ENCODE data around the gene IGSF21.

Gene IGSF21

DNA sequence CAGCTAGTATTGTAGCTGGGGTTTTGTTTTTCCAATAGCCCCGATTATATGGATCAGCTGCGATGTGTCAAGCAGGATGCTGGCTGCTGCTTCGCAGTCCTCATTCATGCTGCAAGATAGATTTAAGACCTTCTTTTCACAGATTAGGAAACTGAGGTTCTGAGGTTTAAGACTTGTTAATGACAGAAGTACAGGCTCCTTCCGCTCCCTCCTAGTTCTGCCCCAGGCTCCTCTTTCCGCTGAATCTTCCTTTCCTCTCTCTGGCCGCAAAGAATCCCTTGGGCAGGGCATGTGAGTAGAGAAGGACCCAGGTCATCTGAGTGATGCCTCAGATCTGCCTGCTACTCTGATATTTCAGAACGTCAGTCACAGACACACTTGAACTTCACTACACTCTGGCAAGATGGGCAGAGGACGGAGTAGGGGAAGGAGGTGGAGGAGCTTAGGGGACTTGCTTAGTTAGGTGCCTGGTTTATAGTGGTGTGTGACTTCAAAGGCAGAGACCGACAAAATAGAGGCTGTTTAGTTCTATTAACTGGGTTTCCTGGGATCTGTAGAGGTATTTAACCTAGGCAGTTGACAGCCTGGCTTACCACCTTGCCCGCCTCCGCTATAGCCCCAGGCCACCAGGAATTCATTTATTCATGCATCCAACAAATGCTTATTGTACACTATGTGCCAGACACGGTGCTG, 4.2 kb downstream of the IGSF21 start:
- Histone ChIP-seq H3K36me3 (ENCODE audit: insufficient read depth, insufficient read length, low read length) (no peaks in the 10 kb centered on the region), H3K4me1 (ENCODE audit: insufficient read depth, insufficient read length) (peaks cover 16% of the 10 kb centered on the region), H3K27me3 (ENCODE audit: insufficient read depth, insufficient read length) (peaks cover 79% of the 10 kb centered on the region), H3K4me3 (ENCODE audit: insufficient read length, low read depth) (no peak overlapping the region), H3K9me3 (ENCODE audit: insufficient read depth, low read length) (no peaks in the 10 kb centered on the region), H3K9ac (ENCODE audit: insufficient read length, low read depth) (no peak overlapping the region)
- no peak for TF ChIP-seq ZNF274 (IDR thresholded peaks at IDR 0.05; ENCODE audit: low read depth, low read length)
- no peak for TF ChIP-seq YY1 (IDR thresholded peaks at IDR 0.05; ENCODE audit: insufficient read depth, insufficient read length)
- no peak for TF ChIP-seq SUZ12 (IDR thresholded peaks at IDR 0.05; ENCODE audit: extremely low read depth, insufficient read depth, insufficient read length)
- DNase-seq (ENCODE audit: low read depth, low spot score), result no peak

DNA sequence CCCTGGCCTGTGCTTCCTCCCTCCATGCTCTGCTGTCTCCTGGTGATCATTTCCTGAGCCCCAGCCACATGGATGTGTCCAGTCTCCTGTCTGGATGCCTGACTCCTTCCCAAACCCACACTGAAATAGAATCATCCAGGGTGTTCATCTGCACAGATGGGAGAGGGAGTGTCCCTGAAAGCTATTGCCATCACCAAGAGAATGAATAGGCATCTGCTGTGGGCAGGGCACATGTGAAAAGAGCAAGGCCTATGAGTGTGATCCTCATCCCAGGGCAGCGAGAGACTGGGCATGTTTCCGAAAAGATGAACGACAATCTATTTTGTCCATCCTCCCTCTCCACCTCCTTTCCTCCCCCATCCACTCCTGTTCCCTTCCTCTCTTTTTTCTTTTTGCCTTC, 5.0 kb downstream of the IGSF21 start:
- DNase-seq (ENCODE audit: low read depth, low spot score), result no peak
- Histone ChIP-seq H3K4me1 (ENCODE audit: insufficient read depth, insufficient read length) (peaks cover 11% of the 10 kb centered on the region), H3K27me3 (ENCODE audit: insufficient read depth, insufficient read length) (peaks cover 74% of the 10 kb centered on the region), H3K4me3 (ENCODE audit: insufficient read length, low read depth) (no peak overlapping the region), H3K9me3 (ENCODE audit: insufficient read depth, low read length) (no peaks in the 10 kb centered on the region), H3K9ac (ENCODE audit: insufficient read length, low read depth) (no peak overlapping the region), H3K36me3 (ENCODE audit: insufficient read depth, insufficient read length, low read length) (no peaks in the 10 kb centered on the region)
- TF ChIP-seq ZNF274 (IDR thresholded peaks at IDR 0.05; ENCODE audit: low read depth, low read length), result no peak
- no peak for TF ChIP-seq YY1 (IDR thresholded peaks at IDR 0.05; ENCODE audit: insufficient read depth, insufficient read length)
- no peak for TF ChIP-seq SUZ12 (IDR thresholded peaks at IDR 0.05; ENCODE audit: extremely low read depth, insufficient read depth, insufficient read length)

DNA sequence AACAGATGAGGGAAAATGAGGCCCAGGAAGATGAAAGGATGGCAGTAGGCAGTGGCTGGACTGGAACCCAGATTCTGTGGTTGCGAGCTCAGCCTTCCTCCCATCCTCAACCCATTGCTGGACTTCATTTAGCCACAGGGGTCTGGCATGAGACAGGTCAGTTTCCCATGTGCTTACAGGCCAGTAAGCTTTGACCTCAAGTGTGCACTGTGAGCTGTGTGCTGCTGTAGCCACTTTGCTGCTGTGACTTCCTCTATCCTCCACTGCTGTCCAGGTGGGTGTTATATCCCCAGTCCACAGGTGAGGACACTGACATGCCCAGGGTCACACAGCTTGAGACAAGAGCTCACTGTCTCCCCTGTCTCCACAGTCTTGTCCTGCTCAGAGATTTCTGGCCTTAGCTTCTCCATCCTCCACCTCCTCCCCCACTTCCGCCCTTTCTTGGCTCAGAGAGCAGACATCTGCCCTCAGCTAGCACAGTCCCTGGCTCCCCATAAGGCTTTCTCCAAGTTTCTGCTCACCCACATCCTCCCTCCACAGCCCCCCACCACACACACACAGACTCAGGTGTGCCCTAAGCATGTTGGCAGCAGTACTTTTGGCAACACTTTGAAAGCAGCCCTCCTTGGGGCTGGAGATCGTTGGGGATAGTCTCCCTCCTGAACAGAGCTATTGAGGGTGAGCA, 7.3 kb downstream of the IGSF21 start:
- H3K9me3 ChIP-seq (ENCODE audit: insufficient read depth, low read length), result no peaks in the 10 kb centered on the region
- TF ChIP-seq ZNF274 (IDR thresholded peaks at IDR 0.05; ENCODE audit: low read depth, low read length), result no peak
- TF ChIP-seq YY1 (IDR thresholded peaks at IDR 0.05; ENCODE audit: insufficient read depth, insufficient read length), result no peak
- TF ChIP-seq SUZ12 (IDR thresholded peaks at IDR 0.05; ENCODE audit: extremely low read depth, insufficient read depth, insufficient read length), result no peak
- no peak for DNase-seq (ENCODE audit: low read depth, low spot score)
- H3K4me1 ChIP-seq (ENCODE audit: insufficient read depth, insufficient read length), result peaks cover 3% of the 10 kb centered on the region
- no peaks in the 10 kb centered on the region for H3K36me3 ChIP-seq (ENCODE audit: insufficient read depth, insufficient read length, low read length)
- no peak overlapping the region for H3K4me3 ChIP-seq (ENCODE audit: insufficient read length, low read depth)
- H3K27me3 ChIP-seq (ENCODE audit: insufficient read depth, insufficient read length), result peaks cover 58% of the 10 kb centered on the region
- H3K9ac ChIP-seq (ENCODE audit: insufficient read length, low read depth), result no peak overlapping the region

DNA sequence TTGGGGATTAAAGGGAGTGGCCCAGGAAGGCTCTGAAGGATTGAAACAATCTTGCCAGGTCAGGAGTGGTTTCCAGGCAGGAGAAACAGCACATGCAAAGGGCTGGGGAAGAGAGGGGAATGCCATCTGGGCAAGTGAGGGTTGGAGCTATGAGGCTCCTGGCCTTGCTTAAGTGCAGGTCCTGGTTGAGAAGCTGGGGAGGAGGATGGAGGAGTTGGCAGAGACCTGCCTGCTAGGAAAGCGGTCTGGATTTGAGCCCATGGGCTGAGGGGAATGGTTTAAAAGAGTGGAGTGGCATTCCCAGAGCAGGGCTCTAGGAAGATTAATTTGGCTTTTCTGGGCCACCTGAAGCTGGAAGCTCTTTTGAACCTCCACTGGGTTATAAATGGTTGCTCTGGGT, 9.2 kb downstream of the IGSF21 start:
- no peaks in the 10 kb centered on the region for H3K9me3 ChIP-seq (ENCODE audit: insufficient read depth, low read length)

DNA sequence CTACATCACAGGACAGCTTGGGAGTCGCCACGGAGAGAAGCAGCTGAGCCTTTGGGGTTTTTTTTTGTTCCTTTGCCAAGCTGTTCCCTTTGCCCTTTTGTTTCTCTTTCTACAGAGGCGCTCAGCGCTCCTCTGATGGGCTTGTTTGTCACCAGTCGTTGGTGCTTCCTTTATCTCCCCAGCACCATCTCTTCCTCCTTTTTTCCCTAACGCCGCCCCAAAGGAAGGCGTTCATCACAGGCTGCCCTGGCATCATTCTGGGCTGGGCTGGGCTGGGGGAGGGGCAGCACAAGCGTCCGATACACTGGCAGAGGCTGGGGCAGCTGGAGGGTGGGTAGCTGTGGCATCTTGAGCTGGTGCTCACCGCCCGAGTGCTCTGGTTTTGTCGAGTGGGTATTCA, 10.5 kb downstream of the IGSF21 start:
- no peaks in the 10 kb centered on the region for H3K4me1 ChIP-seq (ENCODE audit: insufficient read depth, insufficient read length)
- H3K27me3 ChIP-seq (ENCODE audit: insufficient read depth, insufficient read length), result peaks cover 26% of the 10 kb centered on the region
- H3K9me3 ChIP-seq (ENCODE audit: insufficient read depth, low read length), result no peaks in the 10 kb centered on the region
- no peak for DNase-seq (ENCODE audit: low read depth, low spot score)
- TF ChIP-seq ZNF274 (IDR thresholded peaks at IDR 0.05; ENCODE audit: low read depth, low read length), result no peak
- TF ChIP-seq YY1 (IDR thresholded peaks at IDR 0.05; ENCODE audit: insufficient read depth, insufficient read length), result no peak
- TF ChIP-seq SUZ12 (IDR thresholded peaks at IDR 0.05; ENCODE audit: extremely low read depth, insufficient read depth, insufficient read length), result no peak
- H3K36me3 ChIP-seq (ENCODE audit: insufficient read depth, insufficient read length, low read length), result no peaks in the 10 kb centered on the region
- H3K4me3 ChIP-seq (ENCODE audit: insufficient read length, low read depth), result no peak overlapping the region
- H3K9ac ChIP-seq (ENCODE audit: insufficient read length, low read depth), result no peak overlapping the region

More for the DNA sequence above, 9.2 kb downstream of the IGSF21 start:
- no peak for DNase-seq (ENCODE audit: low read depth, low spot score)
- Histone ChIP-seq H3K9ac (ENCODE audit: insufficient read length, low read depth) (no peak overlapping the region), H3K4me3 (ENCODE audit: insufficient read length, low read depth) (no peak overlapping the region), H3K27me3 (ENCODE audit: insufficient read depth, insufficient read length) (peaks cover 39% of the 10 kb centered on the region), H3K4me1 (ENCODE audit: insufficient read depth, insufficient read length) (no peaks in the 10 kb centered on the region), H3K36me3 (ENCODE audit: insufficient read depth, insufficient read length, low read length) (no peaks in the 10 kb centered on the region)
- no peak for TF ChIP-seq YY1 (IDR thresholded peaks at IDR 0.05; ENCODE audit: insufficient read depth, insufficient read length)
- no peak for TF ChIP-seq ZNF274 (IDR thresholded peaks at IDR 0.05; ENCODE audit: low read depth, low read length)
- no peak for TF ChIP-seq SUZ12 (IDR thresholded peaks at IDR 0.05; ENCODE audit: extremely low read depth, insufficient read depth, insufficient read length)

DNA sequence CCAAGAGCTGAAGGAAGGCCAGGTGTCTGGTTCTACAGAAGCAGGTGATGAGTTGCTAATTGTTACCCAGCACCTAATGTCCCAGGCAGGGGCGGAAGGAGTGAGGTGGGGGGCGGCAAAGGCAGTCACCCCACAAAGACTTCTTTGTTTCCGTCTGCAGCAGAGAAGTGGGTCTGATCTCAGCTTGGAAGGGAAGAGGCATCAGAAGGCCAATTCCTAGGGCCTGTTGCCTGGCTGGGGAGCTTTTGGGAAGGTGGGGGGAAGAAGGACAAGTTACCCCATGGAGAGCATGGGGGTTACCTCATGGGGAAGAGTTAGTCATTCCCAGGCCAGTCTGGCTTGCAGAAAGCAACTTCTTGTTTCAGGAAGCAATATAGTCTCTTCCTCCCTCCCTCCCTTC, 10.9 kb downstream of the IGSF21 start:
- Histone ChIP-seq H3K9ac (ENCODE audit: insufficient read length, low read depth) (no peak overlapping the region), H3K4me1 (ENCODE audit: insufficient read depth, insufficient read length) (no peaks in the 10 kb centered on the region), H3K36me3 (ENCODE audit: insufficient read depth, insufficient read length, low read length) (no peaks in the 10 kb centered on the region), H3K4me3 (ENCODE audit: insufficient read length, low read depth) (no peak overlapping the region), H3K9me3 (ENCODE audit: insufficient read depth, low read length) (no peaks in the 10 kb centered on the region), H3K27me3 (ENCODE audit: insufficient read depth, insufficient read length) (peaks cover 24% of the 10 kb centered on the region)
- TF ChIP-seq YY1 (IDR thresholded peaks at IDR 0.05; ENCODE audit: insufficient read depth, insufficient read length) (no peak), SUZ12 (IDR thresholded peaks at IDR 0.05; ENCODE audit: extremely low read depth, insufficient read depth, insufficient read length) (no peak), ZNF274 (IDR thresholded peaks at IDR 0.05; ENCODE audit: low read depth, low read length) (no peak)
- DNase-seq (ENCODE audit: low read depth, low spot score), result no peak

DNA sequence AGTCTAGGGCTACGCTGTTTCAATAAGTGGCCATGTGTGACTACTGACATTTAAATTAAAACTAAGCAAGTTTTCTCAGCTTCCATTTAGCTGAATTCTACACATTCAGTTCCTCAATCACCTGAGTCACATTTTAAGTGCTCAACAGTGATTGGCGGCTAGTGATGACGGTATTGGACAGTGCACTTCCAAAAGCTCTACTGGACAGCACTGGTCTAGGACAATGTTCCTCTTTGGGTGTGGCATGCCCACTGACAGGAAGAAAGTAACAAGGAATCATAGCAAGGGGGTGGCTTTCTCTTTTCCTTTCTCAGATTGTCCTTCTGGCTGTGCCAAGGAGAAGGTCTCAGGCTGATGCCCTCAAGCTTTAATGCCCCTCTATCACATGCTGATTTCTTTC, 11.7 kb downstream of the IGSF21 start:
- TF ChIP-seq YY1 (IDR thresholded peaks at IDR 0.05; ENCODE audit: insufficient read depth, insufficient read length), result no peak
- TF ChIP-seq ZNF274 (IDR thresholded peaks at IDR 0.05; ENCODE audit: low read depth, low read length), result no peak
- no peak for TF ChIP-seq SUZ12 (IDR thresholded peaks at IDR 0.05; ENCODE audit: extremely low read depth, insufficient read depth, insufficient read length)
- Histone ChIP-seq H3K4me3 (ENCODE audit: insufficient read length, low read depth) (no peak overlapping the region), H3K27me3 (ENCODE audit: insufficient read depth, insufficient read length) (peaks cover 20% of the 10 kb centered on the region), H3K9me3 (ENCODE audit: insufficient read depth, low read length) (no peaks in the 10 kb centered on the region), H3K36me3 (ENCODE audit: insufficient read depth, insufficient read length, low read length) (no peaks in the 10 kb centered on the region), H3K9ac (ENCODE audit: insufficient read length, low read depth) (no peak overlapping the region), H3K4me1 (ENCODE audit: insufficient read depth, insufficient read length) (no peaks in the 10 kb centered on the region)
- no peak for DNase-seq (ENCODE audit: low read depth, low spot score)
